Measurements from ENCODE around the gene SUPT20H.
"Not testable (repeated sequence)": the region's sequence is repeated elsewhere in the genome, so short reads cannot be mapped to it uniquely, and the experiment has no call there.

The SUPT20H gene

GRCh38 chr13:37068962-37069361 lies 9.5 kb upstream of the SUPT20H start:
- no peak for DNase-seq

- no peak for DNase-seq
These were observed 8.4 kb upstream of the SUPT20H start for GRCh38 chr13:37067874-37068273.

GRCh38 chr13:37065890-37066526 lies 6.5 kb upstream of the SUPT20H start:
- DNase-seq: no peak

- no peak for DNase-seq
These were observed 332 bp upstream of the SUPT20H start for GRCh38 chr13:37059848-37060192.

- DNase-seq: not testable (repeated sequence)
These were observed 3.3 kb downstream of the SUPT20H start for GRCh38 chr13:37056228-37056627.

- not testable (repeated sequence) for DNase-seq
These were observed 6.4 kb downstream of the SUPT20H start for GRCh38 chr13:37053111-37053510.

GRCh38 chr13:37049810-37050209 lies 9.7 kb downstream of the SUPT20H start:
- DNase-seq: no peak

- DNase-seq: no peak
These were observed 11.6 kb downstream of the SUPT20H start for GRCh38 chr13:37047846-37048245.

- no peak for DNase-seq
These were observed 12.5 kb downstream of the SUPT20H start for GRCh38 chr13:37047032-37047431.

GRCh38 chr13:37046062-37046461 lies 13.4 kb downstream of the SUPT20H start:
- no peak for DNase-seq

GRCh38 chr13:37040789-37041188 lies 18.7 kb downstream of the SUPT20H start:
- DNase-seq: no peak

- DNase-seq: no peak
These were observed 19.6 kb downstream of the SUPT20H start for GRCh38 chr13:37039896-37040295.

- DNase-seq: no peak
These were observed 22.2 kb downstream of the SUPT20H start for GRCh38 chr13:37037241-37037640.

- DNase-seq: no peak
These were observed 29.9 kb downstream of the SUPT20H start for GRCh38 chr13:37029617-37030016.

- DNase-seq: no peak
These were observed 31.8 kb downstream of the SUPT20H start for GRCh38 chr13:37027639-37028038.

- no peak for DNase-seq
These were observed 32.7 kb downstream of the SUPT20H start for GRCh38 chr13:37026771-37027170.

- peak; percentile 3 for DNase-seq
These were observed 35.6 kb downstream of the SUPT20H start for GRCh38 chr13:37023871-37024270.

- DNase-seq: no peak
These were observed 44.9 kb downstream of the SUPT20H start for GRCh38 chr13:37014609-37015008.

- DNase-seq: no peak
These were observed 47.7 kb downstream of the SUPT20H start for GRCh38 chr13:37011788-37012187.

- no peak for DNase-seq
These were observed 48.5 kb downstream of the SUPT20H start for GRCh38 chr13:37011002-37011401.

GRCh38 chr13:37010424-37010823 lies 49.1 kb downstream of the SUPT20H start:
- no peak for DNase-seq

- no peak for DNase-seq
These were observed 49.8 kb downstream of the SUPT20H start for GRCh38 chr13:37009692-37010091.

- DNase-seq: no peak
These were observed 57.6 kb downstream of the SUPT20H start for GRCh38 chr13:37001921-37002250.

- peak; percentile 68 for DNase-seq
These were observed 60.3 kb downstream of the SUPT20H start, which contains the start of gene ALG5 for GRCh38 chr13:36999054-36999714. ALG5 (minus strand) TSS chr13:36999340; CDS start chr13:36999300, 40 bp downstream.

- DNase-seq: no peak
These were observed 60.9 kb downstream of the SUPT20H start for GRCh38 chr13:36998624-36999041.

All from NCI-H226 (cell line).